T-helper 2 cell (primary cell): ENCODE results near the gene IMMP2L.
"Not testable (repeated sequence)": the region's sequence is repeated elsewhere in the genome, so short reads cannot be mapped to it uniquely, and the experiment has no call there.

Source experiments
- DNase-seq, 5 experiments: peaks; one replicate each; pipeline versions ENCODE4 v3.0.0 to v3.0.0-alpha.2; 2012 to 2022

The IMMP2L gene

DNA sequence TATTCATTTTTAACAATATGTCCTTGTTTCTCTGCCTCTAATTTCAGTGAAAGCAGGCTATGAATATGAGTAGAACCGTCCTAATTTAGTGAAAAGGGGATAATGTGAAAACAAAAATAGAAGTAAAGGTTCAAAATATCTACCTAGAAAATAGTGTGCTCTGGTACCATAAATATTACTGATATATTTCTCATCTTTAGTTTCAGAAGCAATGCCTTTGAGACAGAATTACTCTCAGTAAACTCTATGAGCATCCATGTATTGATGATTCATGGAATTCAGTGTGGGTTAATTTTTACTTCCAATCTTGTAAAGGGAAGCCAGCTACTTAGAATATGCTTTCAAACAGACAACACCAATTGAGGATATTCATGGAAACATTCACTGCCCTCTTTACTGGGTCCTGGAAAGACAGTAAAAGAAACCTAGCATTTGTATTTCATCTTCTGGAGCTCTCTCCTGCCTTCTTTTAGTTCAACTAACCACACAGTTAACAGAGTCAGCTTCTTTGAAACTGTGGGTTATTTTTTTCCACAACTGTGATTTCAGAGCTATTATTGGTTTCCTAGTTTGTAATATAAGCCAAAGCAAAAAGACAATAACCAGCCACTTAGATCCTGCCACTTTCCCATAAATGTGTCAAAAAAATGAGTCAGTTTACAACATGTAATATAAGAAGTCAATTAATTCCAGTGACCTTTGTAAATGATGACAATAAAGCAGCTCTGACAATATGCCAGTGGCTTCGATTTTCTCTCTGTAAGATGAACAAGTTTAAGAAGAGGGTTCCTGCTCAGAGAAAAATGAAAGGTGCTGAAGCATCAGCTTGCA lies 469.7 kb downstream of the IMMP2L start:
- DNase-seq: peak in 1 of 5 experiments; percentile 55

DNA sequence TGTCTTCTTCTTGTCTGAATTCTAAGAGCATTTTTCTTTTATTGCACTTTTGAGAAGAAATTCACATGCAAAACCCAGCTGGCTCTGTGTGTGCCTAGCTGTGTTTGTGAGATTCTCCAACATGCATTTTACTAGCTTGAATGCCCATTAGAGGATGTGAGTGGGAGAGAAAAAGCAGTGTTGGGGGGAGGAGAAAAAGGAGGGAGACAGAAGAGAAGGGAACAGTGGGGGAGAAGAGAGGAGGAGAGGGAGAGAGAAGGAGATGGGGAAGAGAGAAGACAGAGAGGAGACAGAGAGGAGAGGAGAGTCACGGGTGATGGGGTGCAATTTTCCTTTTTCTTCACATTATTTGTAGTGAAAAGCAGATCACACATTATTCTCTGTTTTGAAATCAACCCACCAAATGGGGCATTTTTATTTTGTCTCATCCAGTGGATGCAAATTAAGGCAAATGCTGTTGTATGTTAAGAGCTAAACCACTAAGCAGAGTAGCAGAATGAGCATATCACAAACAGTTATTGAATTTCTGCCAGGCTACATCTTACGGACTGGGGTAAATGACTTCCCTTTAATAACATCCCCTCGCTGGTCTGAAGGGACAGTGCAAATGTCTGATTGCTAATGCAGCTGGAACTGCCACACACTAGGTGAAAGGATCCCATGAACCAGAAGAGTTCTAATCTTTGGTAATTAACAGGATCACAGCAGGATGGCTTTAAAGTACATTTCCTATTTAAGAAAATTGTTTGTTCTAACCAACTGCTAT lies 470.5 kb downstream of the IMMP2L start:
- DNase-seq: peak in 1 of 5 experiments; percentile 46

DNA sequence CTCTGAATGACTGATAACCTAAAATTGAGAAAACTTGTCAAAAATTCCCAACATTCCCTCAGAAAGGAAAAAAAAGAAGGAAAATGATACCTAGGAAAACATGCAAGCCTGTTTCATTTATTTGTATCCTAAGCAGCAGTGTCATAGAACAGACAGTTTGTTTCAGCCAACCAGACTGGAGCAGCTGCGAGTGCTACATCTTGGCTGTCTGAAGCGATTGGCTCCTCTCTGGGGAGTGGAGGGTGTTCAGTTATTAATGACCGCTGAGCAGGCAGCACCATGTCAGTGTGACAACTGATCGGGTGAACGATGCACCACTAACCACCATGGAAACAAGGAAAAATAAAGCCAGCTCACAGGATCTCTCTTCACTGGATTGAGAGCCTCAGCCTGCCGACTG lies 471.4 kb downstream of the IMMP2L start, which contains the start of gene LRRN3:
TSS of gene LRRN3 (plus strand) at position 282 of the 400 bp plus-strand sequence. CDS start 31,646 bp downstream, outside the sequence.
- peak in 2 of 5 experiments; percentile 9 to 85 for DNase-seq

DNA sequence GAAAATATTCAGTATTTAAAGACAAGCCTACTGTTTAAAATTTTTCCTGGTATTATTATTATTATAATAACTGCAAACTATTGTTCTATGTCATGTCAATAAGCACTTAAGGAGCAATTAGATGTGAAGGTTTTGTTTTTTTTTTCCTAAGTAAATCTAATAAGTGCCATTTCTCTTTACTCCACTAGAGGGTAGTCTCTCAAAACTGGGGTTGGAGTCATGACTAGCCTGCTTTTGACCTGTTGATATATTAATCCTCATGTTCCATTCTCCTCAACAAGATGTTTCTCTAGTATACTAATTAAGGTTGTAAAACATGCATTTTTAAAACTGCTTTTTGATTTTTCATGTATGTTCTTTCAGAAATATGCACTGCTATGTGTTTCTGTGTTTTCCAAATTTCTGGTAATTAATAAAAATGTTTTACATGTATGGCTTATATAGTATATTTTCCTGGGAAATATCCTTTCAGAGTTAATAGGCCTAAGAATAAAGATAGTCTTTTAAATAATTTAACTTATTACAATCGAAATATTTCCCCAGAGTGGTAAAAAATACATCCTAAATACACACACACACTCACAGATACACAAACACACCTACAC lies 472.4 kb downstream of the IMMP2L start:
- peak in 1 of 5 experiments; percentile 71 for DNase-seq

DNA sequence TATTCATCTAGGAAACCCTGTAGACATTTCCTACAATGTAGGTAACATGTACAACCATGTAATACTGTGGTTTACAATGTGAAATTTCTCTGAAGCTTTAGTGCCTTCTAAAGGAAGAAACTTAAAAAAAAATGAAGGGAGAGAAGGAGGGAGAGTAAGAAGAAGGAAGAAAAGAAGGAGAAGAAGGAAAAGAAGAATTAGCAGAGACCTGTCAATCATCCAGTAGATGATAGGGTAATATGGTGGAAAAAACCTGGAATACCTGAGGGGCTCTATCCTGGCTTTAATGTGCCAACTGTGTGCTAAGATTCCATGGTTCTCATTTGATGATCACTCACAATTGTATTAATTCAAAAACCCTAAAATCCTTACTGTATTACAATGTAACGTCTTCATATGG lies 474.0 kb downstream of the IMMP2L start:
- no peak for DNase-seq

DNA sequence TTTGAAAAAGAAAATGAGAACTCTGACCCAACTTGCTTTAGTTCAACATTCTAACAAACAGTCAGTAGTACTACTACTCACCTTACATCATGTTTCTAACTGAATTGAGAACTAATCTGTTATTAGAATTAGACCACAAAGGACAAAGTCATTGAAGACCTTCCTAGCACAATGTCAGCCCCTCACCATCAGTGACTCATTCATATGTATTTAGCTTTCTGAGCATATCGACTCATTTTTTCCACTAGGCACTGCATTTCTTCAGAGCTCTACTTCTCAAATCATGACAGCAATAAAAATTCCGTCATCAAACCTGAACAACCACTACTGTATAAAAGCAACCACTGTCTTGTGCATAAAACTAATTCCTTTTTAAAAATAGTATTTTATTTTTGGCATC lies 475.8 kb downstream of the IMMP2L start:
- peak in 1 of 5 experiments; percentile 66 for DNase-seq

DNA sequence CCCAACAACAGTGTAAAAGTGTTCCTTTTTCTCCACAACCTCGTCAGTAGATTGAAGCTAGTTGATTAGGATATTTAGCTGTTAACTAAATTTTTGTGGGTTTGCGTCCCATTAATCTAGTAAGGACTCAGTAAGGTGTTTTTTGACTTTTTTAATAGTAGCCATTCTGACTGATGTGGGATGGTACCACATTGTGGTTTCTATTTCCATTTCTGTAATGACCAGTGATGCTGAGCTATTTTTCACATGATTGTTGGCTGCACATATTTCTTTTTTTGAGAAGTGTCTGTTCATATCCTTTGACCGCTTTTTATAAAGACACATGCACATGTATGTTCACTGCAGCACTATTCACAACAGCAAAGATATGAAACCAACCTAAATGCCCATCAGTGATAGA lies 476.9 kb downstream of the IMMP2L start:
- no peak for DNase-seq

DNA sequence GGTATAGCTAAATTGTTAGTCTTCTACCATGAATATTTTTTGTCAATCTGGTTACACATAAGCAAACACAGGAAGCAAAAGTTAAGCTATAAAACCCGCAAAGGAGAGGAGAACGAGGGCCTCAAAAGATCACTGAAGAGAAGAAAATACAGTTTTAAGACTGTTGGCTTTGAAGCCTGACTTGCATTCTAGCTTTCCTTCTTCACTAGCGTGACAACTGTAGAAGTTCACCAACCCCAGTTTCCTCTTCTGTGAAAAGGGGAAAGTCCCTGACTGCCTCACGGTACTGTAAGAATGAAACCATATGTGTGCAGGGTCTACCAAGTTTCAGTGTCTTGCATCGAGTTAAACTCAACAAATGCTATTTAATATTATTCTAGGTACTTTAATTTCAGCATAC lies 478.9 kb downstream of the IMMP2L start:
- DNase-seq: peak in 2 of 5 experiments; percentile 50 to 99

DNA sequence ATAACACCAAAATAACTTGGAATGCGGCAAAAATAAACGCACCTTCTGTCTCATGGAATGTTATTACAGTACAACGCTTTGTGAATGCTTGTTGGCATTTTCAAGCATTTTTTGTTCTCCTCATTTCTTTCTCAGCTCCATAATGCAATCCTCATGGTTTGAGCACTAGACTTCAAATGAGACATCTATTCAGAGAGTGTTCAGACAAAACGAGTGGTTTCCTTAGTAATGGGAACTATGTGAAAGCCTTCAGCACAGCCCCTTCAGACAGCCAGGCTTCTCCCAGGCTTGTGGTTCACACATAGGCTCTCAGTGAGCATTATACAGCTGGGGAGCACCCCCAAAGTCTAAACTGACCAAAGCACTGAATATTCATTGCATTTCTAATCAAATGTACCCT lies 479.9 kb downstream of the IMMP2L start:
- peak in 1 of 5 experiments; percentile 38 for DNase-seq

DNA sequence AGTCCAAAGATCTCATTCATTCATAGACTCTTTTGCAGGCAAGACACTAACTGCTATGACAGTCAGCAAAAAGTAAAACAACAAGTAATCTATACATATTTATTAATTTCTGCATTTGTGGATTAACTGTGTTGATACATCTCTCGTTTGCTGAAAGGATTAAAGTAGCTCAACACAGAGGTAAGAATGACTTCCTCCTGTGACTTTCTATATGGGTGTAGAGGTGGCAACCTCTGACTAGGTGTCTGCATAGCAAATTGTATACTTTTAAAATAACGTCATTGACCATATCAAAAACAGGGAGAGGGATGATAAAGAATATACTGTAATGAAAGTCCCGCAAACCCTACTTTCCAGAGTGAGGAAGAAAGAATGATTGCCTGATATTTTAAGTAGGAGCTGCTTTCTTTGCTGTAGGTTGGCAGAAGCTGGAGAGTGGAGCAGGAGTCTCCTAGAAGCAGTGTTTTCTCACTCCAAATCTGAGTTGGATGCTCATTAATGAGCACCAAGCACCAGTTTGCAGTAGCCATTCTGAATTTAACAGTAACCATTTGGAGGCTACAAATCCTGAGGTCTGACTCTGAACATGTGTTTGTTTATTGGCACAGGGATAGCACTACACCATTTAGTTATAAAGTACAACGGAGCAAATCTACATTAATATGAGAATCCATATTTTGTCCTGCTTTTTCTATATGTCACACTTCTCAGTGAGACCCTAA lies 480.6 kb downstream of the IMMP2L start:
- peak in 1 of 5 experiments; percentile 75 for DNase-seq

DNA sequence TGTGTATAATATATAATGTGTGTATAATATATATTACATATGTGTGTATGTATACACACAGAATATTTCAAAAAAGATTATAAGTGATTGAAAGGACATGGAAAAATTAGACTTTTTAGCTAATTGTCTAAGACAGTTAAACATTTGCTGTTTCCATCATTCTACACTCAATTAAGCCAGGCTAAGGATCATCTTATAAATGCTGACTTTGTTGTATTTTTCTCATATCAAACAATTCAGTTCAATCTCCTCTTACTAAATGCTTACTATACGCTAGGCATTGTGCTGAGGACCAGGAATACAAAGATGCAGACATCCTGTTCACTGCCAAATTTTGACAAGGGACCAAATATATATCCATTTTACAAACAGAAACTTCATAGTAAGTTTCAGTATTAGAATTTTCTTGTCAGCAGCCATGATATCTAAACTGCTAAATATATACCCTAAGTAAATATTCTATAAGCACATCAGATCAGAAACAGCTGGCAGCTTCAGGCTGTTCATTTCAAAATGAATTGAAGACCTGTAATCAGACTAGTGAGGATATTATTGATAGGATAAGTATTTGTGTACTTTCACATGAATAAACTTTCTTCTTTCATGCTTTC lies 481.7 kb downstream of the IMMP2L start:
- DNase-seq: peak in 1 of 5 experiments; percentile 50

DNA sequence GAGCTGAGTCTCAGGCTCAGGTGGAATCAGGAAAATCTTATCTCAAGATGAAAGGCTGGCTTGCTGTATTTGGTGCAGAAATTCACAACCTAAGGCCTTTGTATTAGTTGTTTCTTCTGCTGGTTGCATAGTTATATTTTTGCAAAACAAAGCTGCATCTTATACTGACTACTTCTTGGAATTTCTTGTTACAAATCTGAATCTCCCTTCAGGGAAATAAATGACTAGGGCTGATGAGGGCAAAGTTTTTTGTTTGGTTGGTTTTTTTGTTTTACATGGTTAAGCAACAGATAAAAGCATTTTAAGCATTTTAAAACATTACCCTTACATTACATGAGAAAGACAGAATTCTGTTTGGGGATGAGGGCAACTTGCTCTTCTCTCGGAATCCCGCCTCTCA lies 485.3 kb downstream of the IMMP2L start:
- no peak for DNase-seq

DNA sequence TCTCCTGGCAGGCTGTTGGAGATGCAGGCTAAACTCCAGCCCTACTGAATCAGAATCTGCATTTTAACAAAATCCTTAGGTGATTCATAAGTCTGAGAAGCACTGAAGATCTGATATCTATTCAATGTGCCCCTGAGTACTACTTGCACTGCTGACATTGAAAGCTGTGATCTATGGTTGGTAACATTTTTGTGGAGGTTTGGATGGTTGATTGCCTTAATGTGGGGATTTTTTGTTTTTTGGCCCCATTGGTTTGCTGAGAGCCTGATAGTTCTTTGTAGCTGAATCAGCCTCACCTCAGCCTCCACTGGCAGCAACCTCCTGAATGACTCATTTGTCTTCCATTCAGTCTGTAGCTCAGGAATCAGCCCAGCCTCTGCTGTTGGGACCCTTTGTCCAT lies 486.1 kb downstream of the IMMP2L start:
- DNase-seq: peak in 1 of 5 experiments; percentile 69

DNA sequence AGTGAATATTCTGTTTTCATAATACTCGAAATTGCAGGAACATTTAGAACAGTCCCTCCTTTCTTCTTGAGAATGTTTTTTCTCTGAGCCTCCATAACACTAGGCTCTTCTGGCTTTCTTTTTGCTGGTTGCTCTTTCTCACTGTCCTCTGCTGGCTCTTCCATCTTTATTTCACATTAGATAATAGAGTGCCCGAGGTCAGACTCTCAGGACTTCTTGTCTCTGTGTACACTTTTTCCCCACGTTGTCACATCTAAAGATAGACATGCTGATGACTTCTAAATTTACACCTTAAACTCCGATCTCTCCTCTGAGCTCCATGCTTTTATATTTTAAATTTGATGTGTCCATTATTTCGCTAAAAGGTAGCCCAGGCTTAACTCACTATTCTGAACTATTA lies 486.8 kb downstream of the IMMP2L start:
- DNase-seq: no peak

DNA sequence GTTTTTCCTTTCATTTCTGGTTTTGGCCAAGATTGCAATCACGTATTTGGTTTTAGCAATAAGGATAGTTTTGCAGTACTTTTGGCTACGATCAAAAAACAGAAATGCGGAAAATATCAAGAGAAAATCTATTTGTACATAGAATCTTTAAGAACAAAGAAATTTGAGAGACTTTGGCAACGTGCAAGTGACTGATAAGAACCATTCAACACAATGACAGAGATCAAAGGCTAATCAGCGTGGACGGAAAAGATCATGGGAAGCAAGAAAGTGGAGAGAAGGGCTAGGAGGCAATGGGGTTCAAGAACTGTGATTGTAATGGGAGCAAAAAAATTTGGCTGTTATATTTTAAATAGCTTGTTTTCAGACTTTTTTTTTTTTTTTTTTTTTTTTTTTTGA lies 487.5 kb downstream of the IMMP2L start:
- DNase-seq: no peak

DNA sequence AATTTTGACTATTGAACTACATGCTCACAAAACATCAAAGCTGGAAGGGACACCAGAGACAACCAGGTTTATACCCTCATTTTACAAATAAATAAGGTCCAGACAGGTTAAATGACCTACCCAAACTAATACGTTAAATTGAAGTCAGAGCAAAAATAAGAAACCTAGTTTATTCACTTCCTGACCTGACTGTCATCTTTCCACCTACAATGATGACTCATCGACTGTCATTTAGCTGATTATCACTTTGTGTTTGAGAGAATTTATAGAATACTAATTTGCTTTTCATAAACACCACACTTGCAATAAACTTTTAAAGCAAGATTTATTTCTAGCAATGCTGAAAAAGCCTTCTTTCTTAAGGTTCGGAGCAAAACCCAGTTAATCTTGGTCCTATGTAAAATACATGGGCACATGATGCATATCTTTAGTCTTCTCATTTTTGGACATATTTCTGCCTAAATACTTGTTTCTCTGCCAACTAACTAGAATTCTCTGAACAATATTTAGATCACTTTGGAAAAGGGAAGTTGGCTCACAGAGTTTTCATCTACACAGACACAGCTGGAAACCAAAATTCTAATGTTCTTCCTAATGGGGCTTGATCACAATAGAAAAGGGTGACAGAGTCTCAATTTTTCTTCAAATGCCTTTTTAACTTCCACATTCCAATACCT lies 488.1 kb downstream of the IMMP2L start:
- DNase-seq: peak in 1 of 5 experiments; percentile 72

DNA sequence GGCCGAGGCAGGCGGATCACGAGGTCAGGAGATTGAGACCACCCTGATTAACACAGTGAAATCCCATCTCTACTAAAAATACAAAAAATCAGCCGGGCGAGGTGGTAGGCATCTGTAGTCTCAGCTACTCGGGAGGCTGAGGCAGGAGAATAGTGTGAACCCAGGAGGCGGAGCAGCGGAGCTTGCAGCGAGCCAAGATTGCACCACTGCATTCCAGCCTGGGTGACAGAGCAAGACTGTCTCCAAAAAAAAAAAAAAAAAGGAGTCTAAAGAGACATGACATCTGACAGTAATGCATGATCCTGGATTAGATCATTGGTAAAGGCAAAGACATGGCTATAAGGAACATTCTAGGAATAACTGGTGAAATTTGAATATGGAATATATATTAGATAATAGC lies 489.6 kb downstream of the IMMP2L start:
- DNase-seq: not testable (repeated sequence)

DNA sequence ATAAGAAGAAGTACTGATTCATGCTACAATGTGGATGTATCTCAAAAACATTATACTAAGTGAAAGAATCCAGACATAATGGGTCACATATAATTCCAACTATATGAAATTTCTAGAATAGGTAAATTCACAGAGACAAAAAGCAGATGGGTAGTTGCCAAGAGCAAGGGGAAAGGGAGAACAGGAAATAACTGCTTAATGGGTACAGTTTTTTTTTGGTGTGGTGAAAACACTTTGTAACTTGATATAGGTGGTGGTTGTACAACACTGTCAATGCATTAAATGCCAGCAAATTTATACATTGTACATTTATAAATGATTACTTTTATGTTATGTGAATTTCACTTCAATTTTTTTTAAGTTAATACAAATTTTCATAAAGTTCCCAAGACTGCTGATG lies 490.7 kb downstream of the IMMP2L start:
- DNase-seq: no peak

DNA sequence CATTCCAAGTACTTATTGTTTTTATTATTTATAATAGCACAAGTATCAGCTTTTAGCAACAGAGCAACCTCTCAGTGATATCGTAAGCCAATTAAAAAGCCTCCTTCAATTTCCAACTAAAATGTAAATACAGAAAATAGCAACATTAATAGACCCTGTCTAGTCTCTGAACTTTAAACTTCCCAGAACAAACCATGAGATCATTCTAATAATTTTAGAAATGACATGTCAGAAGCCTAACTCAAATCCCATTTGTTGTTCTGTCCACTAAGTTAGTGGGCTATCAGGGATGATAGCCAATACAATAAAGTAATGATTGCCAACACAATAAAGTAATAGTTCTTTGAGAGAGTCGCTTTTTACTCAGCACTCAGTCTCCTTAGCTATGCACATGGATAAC lies 493.7 kb downstream of the IMMP2L start:
- DNase-seq: no peak

DNA sequence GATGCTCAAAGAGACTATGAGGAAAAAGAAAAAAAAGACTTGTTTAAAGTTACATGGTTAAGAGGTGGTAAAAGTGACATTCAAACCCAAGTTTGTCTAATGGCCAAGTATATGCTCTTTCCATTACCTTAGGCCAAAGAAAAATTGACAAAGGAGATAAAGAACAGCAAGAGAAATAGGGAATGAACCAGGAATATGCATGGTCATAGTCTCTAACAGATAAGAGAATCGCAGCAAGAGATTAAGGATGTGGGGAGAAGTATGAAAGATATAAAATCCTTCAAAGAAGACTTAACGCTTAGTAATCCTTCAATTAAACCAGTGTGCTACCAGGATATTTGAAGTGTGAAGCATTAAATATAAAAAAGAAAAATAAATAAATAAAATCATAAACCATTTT lies 494.6 kb downstream of the IMMP2L start:
- no peak for DNase-seq

DNA sequence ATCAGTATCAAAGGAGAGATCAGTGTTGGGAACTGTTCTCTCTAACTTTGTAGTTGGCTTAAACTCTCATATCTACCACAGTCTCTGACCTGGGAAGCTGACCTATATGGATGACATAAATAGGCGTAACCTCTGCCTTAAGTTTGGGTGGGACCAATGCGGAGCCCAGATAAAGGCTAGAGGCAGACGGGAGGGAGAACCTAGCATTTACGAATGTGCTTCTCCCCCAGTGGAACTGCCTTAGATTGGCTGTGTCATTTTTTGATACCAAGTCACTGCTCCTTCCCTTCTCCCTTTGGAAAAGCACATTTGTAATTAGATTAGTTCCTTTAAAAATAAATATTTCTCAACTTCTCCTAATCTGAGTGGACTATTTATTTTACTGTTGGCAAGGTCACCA lies 495.0 kb downstream of the IMMP2L start:
- DNase-seq: no peak

DNA sequence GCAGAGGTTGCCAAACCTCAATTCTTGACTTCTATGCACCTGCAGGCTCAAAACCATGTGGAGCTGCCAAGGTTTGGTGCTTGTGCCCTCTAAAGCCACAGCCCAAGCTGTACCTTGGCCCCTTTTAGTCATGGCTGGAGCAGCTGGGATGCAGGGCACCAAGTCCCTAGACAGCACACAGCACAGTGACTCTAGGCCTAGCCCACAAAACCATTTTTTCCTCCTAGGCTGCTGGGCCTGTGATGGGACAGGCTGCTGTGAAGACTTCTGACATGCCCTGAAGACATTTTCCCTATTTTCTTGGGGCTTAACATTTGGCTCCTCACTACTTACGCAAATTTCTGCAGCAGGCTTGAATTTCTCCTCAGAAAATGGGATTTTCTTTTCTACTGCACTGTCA lies 499.1 kb downstream of the IMMP2L start:
- DNase-seq: no peak
